Ramos (cell line): ENCODE data around the gene CLEC4C.
"Not testable (repeated sequence)": the region's sequence is repeated elsewhere in the genome, so short reads cannot be mapped to it uniquely, and the experiment has no call there.

ENCODE experiments used
- in situ Hi-C: fragments of 300-500 bp; cut with MboI; formaldehyde crosslinking; loops from one replicate; pipeline ENCODE4 v1.14.3; 2022; ENCODE audit warnings: low sequenced_read_pairs; ENCODE audit not compliant: unreplicated experiment

Gene CLEC4C

GRCh38 chr12:7747246-7747645 lies at the start of gene CLEC4C:
Gene CLEC4C (minus strand): TSS chr12:7747375. CDS start chr12:7747348, 27 bp downstream.
- in situ Hi-C loops, result no loop called here

GRCh38 chr12:7793211-7793610 lies 46.0 kb upstream of the CLEC4C start:
- in situ Hi-C loops, result no loop called here

GRCh38 chr12:7788884-7789528 lies 41.8 kb upstream of the CLEC4C start, which contains the start of gene NANOG:
Gene NANOG (plus strand): TSS chr12:7789402. CDS start chr12:7789615, 213 bp downstream.
- in situ Hi-C loops, result not testable (repeated sequence)

GRCh38 chr12:7788294-7788660 lies 41.1 kb upstream of the CLEC4C start:
- in situ Hi-C loops, result no loop called here

- in situ Hi-C loops, result no loop called here
These were observed 40.6 kb upstream of the CLEC4C start for GRCh38 chr12:7787574-7788293.

- in situ Hi-C loops, result no loop called here
These were observed 37.5 kb upstream of the CLEC4C start for GRCh38 chr12:7784701-7785100.

- in situ Hi-C loops, result not testable (repeated sequence)
These were observed 36.3 kb upstream of the CLEC4C start for GRCh38 chr12:7783433-7783832.

- in situ Hi-C loops, result no loop called here
These were observed 34.9 kb upstream of the CLEC4C start for GRCh38 chr12:7782055-7782454.

GRCh38 chr12:7781274-7781673 lies 34.1 kb upstream of the CLEC4C start:
- in situ Hi-C loops, result no loop called here

- in situ Hi-C loops, result no loop called here
These were observed 22.8 kb upstream of the CLEC4C start for GRCh38 chr12:7769999-7770398.

GRCh38 chr12:7758766-7759140 lies 11.6 kb upstream of the CLEC4C start:
- in situ Hi-C loops, result no loop called here

GRCh38 chr12:7756993-7757392 lies 9.8 kb upstream of the CLEC4C start:
- in situ Hi-C loops, result no loop called here

- in situ Hi-C loops, result not testable (repeated sequence)
These were observed 8.5 kb upstream of the CLEC4C start for GRCh38 chr12:7755668-7756067.

- in situ Hi-C loops, result not testable (repeated sequence)
These were observed 5.1 kb upstream of the CLEC4C start for GRCh38 chr12:7751941-7752922.

GRCh38 chr12:7751394-7751793 lies 4.2 kb upstream of the CLEC4C start:
- in situ Hi-C loops, result no loop called here

- in situ Hi-C loops, result no loop called here
These were observed 3.2 kb upstream of the CLEC4C start for GRCh38 chr12:7750350-7750749.

GRCh38 chr12:7749442-7749841 lies 2.3 kb upstream of the CLEC4C start:
- in situ Hi-C loops, result no loop called here

- in situ Hi-C loops, result no loop called here
These were observed 1.7 kb upstream of the CLEC4C start for GRCh38 chr12:7748852-7749251.

GRCh38 chr12:7732993-7733392 lies 14.2 kb downstream of the CLEC4C start:
- in situ Hi-C loops, result no loop called here

GRCh38 chr12:7731486-7731885 lies 15.7 kb downstream of the CLEC4C start:
- in situ Hi-C loops, result no loop called here

- in situ Hi-C loops, result not testable (repeated sequence)
These were observed 16.2 kb downstream of the CLEC4C start for GRCh38 chr12:7730984-7731383.
